Fibroblast of skin of scalp (primary cell): ENCODE measurements around the gene KRT84. TPM values are rescaled to one million over a fixed set of nuclear protein-coding genes. Genes with fewer than 3 reads are reported as not detected.

Experiments
- DNase-seq: peaks from one replicate; pipeline ENCODE4 v3.0.0-alpha.2; 2013
- polyA plus RNA-seq, 2 experiments: library from polyadenylated mRNA; unstranded; fragments of 120-200 nt; gene quantifications; one replicate each; pipeline ENCODE4 v1.2.1, GENCODE V29; 2013; ENCODE audit not compliant: insufficient read length in 2 of 2

Gene KRT84, protein sequence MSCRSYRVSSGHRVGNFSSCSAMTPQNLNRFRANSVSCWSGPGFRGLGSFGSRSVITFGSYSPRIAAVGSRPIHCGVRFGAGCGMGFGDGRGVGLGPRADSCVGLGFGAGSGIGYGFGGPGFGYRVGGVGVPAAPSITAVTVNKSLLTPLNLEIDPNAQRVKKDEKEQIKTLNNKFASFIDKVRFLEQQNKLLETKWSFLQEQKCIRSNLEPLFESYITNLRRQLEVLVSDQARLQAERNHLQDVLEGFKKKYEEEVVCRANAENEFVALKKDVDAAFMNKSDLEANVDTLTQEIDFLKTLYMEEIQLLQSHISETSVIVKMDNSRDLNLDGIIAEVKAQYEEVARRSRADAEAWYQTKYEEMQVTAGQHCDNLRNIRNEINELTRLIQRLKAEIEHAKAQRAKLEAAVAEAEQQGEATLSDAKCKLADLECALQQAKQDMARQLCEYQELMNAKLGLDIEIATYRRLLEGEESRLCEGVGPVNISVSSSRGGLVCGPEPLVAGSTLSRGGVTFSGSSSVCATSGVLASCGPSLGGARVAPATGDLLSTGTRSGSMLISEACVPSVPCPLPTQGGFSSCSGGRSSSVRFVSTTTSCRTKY
- polyA plus RNA-seq (2013, experiment 1 of 2; ENCODE audit: insufficient read length), result not detected
- polyA plus RNA-seq (2013, experiment 2 of 2; ENCODE audit: insufficient read length), result not detected

DNA sequence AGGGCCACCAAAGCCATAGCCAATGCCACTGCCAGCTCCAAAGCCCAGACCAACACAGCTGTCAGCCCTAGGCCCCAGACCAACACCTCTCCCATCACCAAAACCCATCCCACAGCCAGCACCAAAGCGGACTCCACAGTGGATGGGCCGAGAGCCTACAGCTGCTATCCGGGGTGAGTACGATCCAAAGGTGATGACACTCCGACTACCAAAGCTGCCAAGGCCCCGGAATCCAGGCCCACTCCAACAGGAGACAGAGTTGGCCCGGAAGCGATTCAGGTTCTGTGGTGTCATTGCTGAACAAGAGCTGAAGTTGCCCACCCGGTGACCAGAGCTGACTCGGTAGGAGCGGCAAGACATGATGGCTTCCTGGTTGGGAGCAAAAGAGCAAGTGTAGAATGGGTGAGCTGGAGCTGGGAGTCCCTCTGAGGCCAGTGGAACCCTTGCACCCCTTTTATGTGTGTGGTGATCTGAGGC, at the start of gene KRT84:
KRT84 (minus strand) TSS at position 427 of the 477 bp plus-strand sequence; CDS start at position 360, 67 bp downstream.
- no peak for DNase-seq

DNA sequence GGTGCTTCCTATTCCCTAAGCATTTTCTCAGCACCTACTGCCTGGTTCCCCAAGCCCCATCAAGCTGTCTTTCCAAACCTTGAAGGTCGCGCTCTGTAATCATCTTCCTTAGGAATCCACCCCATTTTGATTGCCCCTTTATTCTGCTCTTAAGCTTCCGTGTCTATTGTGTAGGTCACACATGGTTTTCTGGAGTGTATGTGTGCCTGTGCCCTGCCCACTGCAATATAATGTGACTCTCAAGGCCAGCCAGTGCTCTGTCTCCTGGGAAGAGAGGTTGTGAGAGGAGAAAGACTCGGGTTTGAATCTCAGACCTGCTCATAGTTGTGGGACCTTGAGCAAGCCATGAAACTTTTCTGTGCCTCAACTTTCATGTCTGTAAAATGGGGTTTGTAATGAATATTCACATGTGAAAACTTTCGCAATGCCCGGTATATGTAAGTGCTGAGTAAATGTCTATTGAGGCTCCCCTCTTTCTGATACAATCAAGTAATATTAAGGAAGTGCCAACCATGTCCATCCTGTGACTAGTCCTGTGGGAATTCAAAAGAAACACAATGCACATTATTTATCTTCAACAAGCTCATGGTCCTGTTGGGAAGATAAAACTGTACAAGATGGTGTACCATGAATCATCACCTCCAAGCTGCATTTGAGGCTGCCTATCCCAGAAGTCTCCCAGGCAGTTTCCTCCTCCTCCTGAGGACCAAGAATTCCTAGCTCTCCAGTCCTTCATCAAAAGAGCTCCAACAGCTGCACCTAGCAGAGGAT, 49.5 kb upstream of the KRT84 start:
- no peak for DNase-seq

DNA sequence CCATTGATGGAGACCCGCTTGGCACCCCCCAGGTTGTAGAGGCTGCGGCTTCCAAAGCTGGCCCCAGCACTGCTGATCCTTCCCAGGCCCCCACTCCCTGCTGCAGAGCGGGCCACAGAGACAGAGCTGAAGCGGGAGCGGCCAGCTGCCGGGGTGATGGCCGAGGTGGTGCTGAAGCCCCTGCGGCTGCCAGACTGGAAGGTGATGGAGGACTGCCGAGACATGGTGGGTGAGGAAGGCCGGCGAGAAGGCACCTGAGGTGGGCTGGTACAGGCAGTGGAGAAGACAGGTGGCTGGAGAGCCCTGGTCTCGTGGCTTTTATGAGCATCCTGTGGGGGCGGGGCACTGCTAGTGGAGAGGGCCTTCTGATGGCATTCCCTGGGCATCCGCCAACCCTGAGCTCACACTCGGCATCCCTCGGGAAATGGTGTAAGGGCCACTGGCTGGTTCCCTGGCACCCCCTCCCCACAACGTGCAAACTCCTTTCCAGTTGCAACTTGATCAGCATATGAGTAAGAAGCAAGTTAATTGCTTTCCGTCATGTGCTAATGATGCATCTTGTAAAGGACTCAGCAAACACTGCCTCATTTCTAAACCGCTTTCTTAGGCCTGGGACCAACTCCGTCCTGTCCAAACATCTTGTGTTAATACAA, 48.8 kb upstream of the KRT84 start, which contains the start of gene KRT75:
KRT75 (minus strand) TSS at position 291 of the 653 bp plus-strand sequence; CDS start at position 224, 67 bp downstream.
- DNase-seq, result no peak

DNA sequence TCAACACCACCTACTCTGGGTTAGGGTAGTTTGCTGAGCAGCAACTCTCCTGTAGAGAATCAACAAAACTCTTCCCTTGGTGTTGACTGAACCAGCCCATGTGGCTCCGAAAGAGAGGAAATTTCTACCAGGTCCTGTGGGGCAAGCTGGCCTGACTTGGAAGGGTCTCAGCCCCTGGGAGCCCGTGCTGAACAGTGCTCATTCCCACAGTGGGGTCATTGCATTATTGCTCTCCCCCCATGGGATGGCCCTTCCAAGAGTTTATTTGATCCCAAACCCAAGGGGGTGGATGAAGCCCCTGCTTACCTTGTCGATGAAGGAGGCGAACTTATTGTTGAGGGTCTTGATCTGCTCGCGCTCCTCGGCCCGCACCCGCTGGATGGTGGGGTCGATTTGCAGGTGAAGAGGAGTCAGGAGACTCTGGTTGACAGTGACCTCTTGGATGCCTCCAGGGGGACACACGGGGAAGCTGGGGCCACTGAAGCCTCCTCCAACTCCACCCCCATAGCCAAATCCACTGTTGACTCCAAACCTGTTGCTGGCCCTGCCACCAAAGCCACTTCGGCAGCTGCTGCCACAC, 48.1 kb upstream of the KRT84 start:
- no peak for DNase-seq

DNA sequence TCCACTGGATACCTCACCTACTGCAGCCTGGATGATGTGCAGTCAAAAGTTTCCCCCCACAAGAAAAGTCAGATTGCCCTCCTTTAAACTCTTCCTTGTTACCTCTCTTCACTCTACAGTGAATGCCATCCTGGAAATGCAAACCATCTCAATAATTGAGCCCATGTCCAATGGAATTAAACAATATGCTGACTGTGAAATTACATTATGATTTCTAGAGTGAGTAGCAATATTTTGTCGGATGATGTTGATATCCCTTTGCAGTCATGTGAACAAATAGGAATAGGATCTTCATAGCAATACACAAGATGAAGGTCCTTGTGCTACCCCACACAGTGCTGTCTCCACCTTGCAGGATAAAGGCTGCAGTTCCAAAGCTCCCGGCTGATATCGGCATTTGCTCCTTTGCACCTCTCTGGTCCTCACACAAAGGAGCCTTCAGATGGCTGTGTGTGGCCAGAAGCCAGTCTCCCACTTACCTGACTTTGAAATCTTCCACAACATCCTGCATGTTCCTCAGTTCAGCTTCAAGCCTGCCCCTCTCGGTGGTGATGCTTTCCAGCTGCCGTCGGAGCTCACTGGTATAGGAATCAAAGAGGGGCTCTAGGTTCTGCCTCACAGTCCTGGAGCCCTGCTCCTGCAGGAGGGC, 47.2 kb upstream of the KRT84 start:
- no peak for DNase-seq

DNA sequence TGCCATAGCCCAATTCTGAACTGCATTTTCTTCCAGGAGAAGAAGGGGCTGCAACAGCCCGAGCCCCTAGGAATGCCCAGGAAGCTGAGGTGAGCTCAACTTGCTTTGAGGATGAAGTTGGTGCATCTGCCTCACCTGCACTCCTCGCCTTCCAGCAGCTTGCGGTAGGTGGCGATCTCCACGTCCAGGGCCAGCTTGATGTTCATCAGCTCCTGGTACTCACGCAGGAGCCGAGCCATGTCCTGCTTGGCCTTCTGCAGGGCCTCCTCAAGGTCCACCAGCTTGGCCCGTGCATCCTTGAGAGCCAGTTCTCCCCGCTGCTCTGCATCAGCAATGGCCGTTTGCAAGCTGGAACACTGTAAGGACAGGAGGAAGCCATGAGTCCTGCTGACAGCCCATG, 42.7 kb upstream of the KRT84 start:
- no peak for DNase-seq

DNA sequence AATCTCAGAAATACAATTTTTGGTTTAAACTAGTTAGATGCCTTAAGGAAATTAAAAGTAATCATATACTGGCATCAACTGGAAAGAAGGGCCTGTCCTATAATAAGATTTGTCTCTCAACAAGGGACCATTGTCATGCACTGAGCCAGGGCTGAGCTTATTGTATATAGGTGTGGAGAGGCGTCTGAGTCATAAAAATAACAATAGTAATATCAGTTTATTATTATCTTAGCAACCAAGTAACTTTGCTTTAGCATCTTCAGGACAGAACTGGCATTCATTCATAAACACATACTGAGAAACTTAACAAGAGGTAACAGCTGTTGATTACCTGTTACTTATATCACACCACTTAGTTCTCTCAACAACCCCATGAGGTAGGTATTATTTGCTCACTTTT, 41.6 kb upstream of the KRT84 start:
- no peak for DNase-seq

DNA sequence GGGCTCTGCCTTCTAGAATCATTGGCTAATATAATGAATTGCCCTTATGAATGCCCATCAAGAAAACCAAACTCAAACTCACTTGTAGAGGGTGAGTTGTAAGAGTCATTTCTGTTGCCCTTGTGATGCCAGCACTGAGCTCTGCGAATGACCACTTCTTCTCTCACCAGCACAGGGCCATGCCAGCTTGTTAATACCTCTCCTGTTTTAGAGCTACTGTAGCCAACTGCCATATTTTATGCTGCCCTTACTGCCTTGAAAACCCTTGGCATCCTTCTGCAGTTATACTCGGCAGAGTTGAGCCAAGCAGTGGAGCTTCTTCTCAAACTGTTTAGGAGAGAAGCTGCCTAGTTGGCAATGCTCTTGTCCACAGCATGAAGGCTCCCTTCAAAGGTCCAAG, 40.6 kb upstream of the KRT84 start:
- no peak for DNase-seq

DNA sequence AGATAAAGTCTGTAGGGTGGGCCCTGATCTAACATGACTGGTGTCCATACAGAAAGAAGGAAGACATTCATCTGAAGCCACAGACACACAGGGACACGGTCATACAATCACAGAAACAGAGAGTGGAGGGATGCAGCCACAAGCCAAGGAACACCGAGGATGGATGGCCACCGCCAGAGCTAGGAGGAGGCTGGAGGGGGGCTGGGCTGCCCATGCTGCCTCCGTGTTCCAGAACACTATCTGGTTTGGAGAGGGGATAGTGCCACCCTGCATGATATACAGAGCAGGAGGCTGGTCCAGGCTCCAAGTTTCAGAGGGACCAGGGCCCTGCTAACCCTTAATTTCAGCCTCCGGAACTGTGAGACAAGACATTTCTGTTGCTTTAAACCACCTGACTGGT, 40.0 kb upstream of the KRT84 start:
- DNase-seq, result no peak

DNA sequence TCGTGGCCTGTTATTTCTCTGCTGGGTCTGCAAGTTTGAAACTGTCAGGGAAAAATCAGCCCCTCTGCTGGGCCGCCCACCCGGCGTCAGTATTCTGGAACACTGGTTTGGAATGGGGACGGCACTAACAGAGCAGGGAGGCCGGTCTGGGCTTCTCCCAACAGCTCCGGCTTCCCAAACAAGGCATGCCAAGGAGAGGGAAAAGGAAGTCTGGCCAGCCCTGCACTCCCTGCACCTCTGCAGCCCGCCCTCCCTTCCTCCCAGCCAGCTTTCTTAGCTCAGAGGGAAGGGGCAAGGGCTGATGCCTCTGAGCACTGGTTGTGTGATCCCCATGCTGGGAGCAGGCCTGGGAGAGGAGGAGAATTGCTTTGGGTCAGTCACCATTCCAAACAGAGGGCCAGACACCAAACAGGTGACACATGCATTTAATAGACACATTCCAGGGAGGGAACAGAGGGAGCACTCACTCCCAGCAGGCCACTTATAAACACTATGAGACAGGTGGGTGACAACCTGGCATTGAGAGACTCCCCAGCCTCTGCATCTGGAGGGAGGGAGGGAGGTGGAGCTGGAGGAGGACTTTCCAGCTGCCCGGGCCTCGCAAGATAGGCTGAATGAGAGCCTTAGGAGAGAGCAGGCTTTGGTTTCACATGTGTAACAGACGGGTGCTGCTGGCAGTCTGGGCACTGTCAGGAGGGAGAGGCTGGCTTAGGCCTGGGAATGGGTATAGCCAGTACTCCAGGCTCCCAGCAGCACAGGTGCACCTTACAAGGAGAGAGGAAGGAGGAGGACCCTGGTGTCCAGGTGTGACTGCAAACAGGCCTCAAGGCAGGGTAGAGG, 38.4 kb upstream of the KRT84 start:
- DNase-seq, result no peak

DNA sequence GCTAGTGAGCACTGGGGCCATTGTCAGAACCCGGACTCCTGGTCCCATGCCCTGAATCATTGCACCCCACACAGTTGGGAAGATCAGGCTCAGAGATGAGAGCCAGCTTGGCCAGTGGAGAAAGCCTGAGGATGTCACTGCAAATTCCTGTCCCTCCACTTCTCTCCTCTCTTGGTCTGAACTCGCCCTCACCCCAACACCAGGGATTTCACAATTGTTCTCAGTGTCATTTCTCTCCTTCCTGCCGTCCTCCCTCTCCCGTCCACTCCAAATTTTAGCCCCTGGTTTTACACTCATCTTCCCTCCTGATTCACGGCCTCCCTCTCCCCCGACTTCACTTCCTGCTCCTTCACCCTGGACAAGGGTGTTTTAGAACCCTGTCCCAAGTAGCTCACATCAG, 37.6 kb upstream of the KRT84 start:
- DNase-seq, result no peak

DNA sequence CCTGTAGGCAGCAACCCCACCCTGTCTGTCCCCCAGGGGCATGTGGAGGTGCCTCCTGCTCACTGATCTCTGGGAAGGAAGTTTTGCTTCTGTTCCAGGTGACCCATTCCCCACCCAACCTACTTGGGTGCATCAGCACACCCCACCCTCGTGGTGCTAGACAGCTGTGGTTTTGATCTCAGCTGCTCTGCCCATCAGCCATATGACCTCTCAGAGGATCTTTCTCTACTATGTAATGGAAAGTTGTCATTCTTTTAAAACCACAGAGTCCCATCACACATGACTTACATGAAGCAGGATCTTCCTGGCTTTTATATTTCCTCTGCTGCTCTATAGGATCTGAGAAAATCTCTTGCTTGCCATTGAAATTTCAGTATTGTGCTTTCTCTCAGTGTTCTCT, 34.2 kb upstream of the KRT84 start:
- peak; percentile 68 for DNase-seq

DNA sequence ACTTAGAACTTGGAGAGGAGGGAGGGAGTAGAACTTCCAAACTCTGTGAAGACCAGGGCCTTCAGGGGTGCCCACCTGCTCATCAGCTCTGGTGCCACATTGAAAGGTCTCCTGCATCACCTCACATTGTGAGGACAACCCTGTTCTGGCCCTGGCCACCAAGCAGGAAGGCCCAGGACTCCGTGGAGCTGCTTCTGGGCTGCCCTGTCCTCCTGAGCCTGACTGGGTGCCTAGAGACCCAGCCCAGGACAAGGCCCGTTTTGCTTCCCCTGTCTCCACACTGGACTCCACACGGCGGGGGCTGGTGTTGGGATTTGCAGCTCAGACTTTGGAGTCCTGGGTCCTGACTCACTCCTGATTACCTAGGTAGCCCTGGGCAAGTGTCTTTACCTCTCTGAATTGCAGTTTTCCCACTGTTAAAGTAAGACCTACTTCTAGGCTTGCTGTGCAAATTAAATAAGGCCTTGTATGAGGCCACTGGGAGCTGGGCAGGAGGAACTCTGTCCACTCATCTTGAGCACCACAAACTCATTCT, 33.2 kb upstream of the KRT84 start:
- DNase-seq, result no peak

DNA sequence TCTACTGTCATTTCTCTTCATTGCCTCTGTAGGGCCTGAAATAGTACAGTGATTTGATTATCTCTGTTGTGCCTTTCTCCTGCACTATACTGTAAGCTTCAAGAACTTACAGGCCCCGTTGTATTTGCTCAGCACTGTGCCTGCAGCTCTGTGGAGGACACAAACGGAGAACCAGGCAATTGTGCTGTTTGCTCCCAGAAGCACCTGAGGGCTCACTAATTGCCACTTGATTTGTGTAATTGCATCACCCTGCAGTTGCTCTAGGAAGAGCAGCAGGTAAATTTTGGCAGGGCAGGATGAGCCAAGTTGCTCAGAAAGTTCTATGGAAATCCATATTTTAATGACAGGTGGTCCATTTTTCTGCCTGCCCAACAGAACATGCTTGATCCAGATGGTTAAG, 32.3 kb upstream of the KRT84 start:
- DNase-seq, result no peak

DNA sequence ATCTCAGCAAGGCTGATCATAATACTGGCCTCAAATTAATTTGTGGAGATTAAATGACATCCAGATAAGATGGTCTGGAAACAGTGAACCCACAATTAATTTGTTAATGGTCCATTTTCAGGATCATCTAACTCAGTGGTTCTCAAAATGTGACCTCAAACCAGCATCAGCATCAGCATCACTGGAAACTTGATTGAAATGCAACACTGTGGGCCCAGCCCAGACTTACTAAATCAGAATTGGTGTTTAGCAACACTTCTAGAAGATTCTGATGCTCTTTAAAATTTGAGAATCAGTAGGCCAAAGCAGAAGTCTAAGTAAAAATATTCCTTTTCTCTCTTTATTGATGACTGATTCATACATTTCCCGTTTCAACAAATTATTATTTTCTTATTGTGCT, 31.3 kb upstream of the KRT84 start:
- no peak for DNase-seq

DNA sequence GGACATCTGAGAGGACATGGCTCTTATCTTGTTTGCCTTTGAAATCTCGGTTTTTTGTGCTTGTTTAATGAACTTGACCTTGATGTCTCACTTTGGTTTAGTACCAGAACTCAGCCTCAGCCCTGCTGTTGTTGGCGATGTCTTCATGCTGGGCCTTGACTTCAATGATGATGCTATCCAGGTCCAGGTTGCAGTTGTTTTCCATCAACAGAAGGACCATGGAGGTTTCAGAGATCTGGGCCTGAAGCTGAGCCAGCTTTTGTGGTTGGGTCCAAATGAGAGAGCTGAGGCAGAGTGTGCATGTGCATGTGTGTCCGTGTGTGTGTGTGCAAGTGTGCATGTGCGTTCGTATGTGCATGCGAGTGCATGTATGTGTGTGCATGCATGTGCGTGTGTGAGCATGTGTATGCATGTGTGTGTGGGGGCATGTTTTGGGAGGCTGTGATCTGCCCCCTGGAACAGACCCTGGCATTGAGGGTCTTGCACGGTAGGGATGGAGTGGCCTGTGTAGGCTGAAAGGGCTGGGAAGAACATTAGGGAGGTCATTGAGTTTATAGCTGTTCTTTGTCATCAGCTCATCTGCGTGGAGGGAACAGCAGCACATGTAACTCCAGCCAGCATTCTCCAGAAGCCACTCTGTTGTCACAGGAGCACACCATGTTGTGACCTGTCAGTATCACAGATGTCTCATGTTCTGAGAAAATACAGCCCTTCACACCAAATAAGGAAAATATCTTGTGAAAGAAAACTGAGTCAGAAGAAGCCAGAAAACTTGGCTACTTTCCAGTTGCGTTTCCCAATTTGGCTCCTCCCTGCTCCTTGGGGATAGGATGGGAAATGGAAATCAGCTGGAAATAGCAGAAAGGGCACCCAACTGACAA, 30.7 kb upstream of the KRT84 start:
- peak; percentile 87 for DNase-seq

DNA sequence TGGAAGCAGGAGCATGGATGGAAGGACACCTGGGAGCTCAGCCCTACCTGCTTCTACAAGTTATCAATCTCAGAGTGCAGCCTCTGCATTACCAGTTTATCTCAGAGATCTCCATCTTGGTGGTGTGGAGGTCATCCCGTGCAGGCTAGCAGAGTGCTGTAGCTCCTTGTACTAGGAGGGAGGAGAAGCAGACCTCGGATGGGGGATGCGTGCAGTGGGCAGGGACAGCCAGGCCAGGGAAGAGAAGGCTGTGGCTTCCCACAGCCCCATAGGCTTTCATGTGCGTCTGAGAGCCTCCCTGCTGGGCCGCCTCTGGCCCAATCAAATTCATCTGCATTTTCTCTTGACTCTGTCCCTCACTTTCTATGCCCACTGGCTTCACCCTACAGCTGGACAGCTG, 29.5 kb upstream of the KRT84 start:
- no peak for DNase-seq

DNA sequence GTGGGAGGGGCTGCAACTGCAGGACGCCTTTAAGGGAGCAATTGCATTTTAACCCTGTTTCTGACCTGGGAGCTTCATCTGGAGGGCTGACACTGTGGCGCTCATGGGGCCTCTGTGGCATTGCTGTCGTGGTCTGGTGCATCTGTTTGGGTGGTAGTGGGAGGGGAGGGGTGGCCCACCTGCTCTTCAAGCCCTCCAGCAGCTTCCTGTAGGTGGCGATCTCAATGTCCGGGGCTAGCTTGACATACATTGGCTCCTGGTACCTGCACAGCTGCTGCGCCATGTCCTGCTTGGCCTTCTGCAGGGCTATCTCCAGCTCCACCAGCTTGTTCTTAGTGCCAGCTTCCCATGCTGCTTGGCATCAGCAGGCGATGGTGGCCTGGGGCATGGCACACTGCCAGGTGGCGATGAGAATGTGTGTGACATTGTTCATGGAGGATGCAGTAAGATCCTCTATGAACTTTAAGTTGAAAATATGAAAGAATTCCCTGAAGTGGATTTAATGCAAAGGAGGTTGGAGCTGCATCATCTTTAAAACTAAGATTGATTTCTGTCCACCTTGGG, 28.4 kb upstream of the KRT84 start:
- no peak for DNase-seq

DNA sequence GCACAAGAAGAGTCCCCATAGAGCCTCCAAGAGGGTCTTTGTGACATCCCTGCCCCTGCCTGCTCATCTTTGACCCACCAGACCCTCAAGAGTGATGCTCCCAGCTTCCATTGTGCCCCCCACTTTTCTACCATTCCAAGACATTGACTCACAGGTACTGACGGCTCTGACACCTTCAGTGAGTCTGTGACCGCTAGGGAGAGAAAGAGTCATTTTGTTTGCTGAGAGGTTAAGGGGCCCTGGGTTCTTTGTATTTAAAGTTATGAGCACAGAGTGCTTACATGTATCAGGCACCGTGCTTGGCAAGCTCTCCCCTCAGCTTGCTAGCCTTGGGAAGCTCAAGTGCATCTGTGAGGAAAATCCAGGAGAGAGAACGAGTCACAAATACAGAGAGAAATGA, 27.8 kb upstream of the KRT84 start:
- DNase-seq, result no peak
